Liver (tissue), 3 donors: Measurements from ENCODE around the gene NTM.

Experiments
- CTCF ChIP-seq: fragments of 150-350 bp; IDR thresholded peaks from 2 replicates; pipeline ENCODE4 v1.5.1; 2017; ENCODE audit warnings: improper control_type of control experiment, low read depth, low read length; ENCODE audit not compliant: missing input control
- JUND ChIP-seq, 2 donors: IDR thresholded peaks; 2 replicates each; pipeline ENCODE4 v1.6.1; 2016; ENCODE audit warnings: antibody characterized with exemption in 2 of 2
- SP1 ChIP-seq: IDR thresholded peaks from 2 replicates; pipeline ENCODE4 v1.6.1; 2018; ENCODE audit warnings: antibody characterized with exemption, mild to moderate bottlenecking
- TF ChIP-seq, protein P1 (sequence below): IDR thresholded peaks from 2 replicates; pipeline ENCODE4 v1.6.1; 2016; ENCODE audit warnings: antibody characterized with exemption, mild to moderate bottlenecking
- TF ChIP-seq, protein P2 (sequence below): IDR thresholded peaks from 2 replicates; pipeline ENCODE4 v1.6.1; 2016; ENCODE audit warnings: antibody characterized with exemption
- donor health status: healthy.
- donor health status: healthy.

DNA sequence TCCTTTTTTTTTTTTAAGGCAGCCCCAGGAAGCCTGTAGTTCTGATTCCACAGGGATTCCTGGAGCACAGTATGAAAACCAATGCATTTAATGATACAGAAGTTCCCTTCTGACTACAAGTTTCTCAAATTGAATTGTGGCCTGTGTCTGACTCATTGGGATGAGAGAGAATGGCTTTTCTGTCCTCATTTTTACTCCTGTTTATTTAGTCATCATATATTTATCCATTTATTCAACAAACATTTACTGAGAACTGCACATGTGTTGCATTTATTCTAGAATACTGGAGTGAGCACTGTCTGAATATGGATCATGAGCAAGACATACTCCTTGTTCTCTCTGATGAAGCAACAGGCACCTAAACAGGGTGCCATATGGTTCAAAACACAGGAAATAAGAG lies 231.2 kb downstream of the NTM start:
- TF ChIP-seq JUND (IDR thresholded peaks at IDR 0.05) (no peak), CTCF (no peak), SP1 (no peak)
- TF ChIP-seq, protein P1, sequence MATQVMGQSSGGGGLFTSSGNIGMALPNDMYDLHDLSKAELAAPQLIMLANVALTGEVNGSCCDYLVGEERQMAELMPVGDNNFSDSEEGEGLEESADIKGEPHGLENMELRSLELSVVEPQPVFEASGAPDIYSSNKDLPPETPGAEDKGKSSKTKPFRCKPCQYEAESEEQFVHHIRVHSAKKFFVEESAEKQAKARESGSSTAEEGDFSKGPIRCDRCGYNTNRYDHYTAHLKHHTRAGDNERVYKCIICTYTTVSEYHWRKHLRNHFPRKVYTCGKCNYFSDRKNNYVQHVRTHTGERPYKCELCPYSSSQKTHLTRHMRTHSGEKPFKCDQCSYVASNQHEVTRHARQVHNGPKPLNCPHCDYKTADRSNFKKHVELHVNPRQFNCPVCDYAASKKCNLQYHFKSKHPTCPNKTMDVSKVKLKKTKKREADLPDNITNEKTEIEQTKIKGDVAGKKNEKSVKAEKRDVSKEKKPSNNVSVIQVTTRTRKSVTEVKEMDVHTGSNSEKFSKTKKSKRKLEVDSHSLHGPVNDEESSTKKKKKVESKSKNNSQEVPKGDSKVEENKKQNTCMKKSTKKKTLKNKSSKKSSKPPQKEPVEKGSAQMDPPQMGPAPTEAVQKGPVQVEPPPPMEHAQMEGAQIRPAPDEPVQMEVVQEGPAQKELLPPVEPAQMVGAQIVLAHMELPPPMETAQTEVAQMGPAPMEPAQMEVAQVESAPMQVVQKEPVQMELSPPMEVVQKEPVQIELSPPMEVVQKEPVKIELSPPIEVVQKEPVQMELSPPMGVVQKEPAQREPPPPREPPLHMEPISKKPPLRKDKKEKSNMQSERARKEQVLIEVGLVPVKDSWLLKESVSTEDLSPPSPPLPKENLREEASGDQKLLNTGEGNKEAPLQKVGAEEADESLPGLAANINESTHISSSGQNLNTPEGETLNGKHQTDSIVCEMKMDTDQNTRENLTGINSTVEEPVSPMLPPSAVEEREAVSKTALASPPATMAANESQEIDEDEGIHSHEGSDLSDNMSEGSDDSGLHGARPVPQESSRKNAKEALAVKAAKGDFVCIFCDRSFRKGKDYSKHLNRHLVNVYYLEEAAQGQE = no peak
- TF ChIP-seq, protein P2, sequence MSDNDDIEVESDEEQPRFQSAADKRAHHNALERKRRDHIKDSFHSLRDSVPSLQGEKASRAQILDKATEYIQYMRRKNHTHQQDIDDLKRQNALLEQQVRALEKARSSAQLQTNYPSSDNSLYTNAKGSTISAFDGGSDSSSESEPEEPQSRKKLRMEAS = no peak
